AG04450 (cell line): ENCODE results near the gene CCDC102B. TPM values are rescaled to one million over a fixed set of nuclear protein-coding genes. Genes with fewer than 3 reads are reported as not detected.
"Not testable (repeated sequence)": the region's sequence is repeated elsewhere in the genome, so short reads cannot be mapped to it uniquely, and the experiment has no call there.

Source experiments
- CTCF ChIA-PET: fragments of 300-600, 350-600 bp; formaldehyde crosslinking; extraction: SDS; loops from one replicate; lab custom pipeline; 2022; ENCODE audit warnings: antibody characterized with exemption, inconsistent platforms; lab: Charles Lee
- POLR2A ChIA-PET: fragments of 350-600 bp; formaldehyde crosslinking; extraction: SDS; loops from one replicate; lab custom pipeline; 2021; ENCODE audit warnings: antibody characterized with exemption, inconsistent platforms; lab: Yijun Ruan, JAX
- DNase-seq: peaks from one replicate; pipeline ENCODE4 v3.0.0-alpha.2; 2011; ENCODE audit warnings: low read depth, low spot score
- H3K27ac ChIP-seq: one replicate; pipeline ENCODE4 v1.5.1; 2012; ENCODE audit warnings: low read depth, low read length, control low read depth
- H3K27me3 ChIP-seq: one replicate; pipeline ENCODE4 v1.6.0; 2012; ENCODE audit warnings: low read length; ENCODE audit not compliant: control insufficient read depth, insufficient read depth
- H3K4me3 ChIP-seq: 2 replicates; pipeline ENCODE4 v1.5.1; 2011; ENCODE audit warnings: mild to moderate bottlenecking, low read depth, low read length, control low read depth
- H3K9me3 ChIP-seq: 2 replicates; pipeline ENCODE4 v1.5.1; 2012; ENCODE audit warnings: low read length; ENCODE audit not compliant: control insufficient read depth, insufficient read depth
- polyA plus RNA-seq: library from polyadenylated mRNA; depleted of rRNA; stranded (reverse); fragments of >200 nt; gene quantifications from 2 replicates; pipeline ENCODE4 v1.2.3, GENCODE V29; 2011
- TF ChIP-seq, protein P1 (sequence below): IDR thresholded peaks from 2 replicates; pipeline ENCODE4 v1.5.1; 2011; ENCODE audit warnings: low read depth, low read length, control low read depth, inconsistent platforms

CCDC102B gene
- polyA plus RNA-seq, 1 experiment, result 4.0 TPM

DNA sequence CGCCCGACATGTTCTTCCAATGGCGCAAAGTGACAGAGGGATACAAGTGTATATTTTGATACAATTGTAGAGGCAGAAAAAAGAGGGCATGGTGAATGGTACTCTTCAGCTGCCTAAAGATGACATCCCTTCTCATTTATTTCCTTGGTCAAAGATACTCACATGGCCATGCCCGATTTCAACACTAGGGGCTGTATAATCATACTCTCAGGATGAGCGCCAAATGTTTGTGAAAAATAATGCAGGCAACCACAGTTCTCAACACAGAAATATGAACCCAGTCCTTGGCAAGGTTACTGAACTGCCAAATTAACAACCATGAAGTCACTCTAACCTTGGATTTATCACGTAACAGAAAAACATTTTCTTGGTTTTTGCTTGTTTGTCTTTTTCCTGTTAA lies 204.4 kb downstream of the CCDC102B start:
- TF ChIP-seq, protein P1, sequence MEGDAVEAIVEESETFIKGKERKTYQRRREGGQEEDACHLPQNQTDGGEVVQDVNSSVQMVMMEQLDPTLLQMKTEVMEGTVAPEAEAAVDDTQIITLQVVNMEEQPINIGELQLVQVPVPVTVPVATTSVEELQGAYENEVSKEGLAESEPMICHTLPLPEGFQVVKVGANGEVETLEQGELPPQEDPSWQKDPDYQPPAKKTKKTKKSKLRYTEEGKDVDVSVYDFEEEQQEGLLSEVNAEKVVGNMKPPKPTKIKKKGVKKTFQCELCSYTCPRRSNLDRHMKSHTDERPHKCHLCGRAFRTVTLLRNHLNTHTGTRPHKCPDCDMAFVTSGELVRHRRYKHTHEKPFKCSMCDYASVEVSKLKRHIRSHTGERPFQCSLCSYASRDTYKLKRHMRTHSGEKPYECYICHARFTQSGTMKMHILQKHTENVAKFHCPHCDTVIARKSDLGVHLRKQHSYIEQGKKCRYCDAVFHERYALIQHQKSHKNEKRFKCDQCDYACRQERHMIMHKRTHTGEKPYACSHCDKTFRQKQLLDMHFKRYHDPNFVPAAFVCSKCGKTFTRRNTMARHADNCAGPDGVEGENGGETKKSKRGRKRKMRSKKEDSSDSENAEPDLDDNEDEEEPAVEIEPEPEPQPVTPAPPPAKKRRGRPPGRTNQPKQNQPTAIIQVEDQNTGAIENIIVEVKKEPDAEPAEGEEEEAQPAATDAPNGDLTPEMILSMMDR, result peak; percentile 31
- H3K27me3 ChIP-seq, result no peaks in the 10 kb centered on the region
- no peaks in the 10 kb centered on the region for H3K9me3 ChIP-seq
- no peak overlapping the region for H3K27ac ChIP-seq
- ChIA-PET POLR2A (no interaction called here), CTCF (no interaction called here)
- H3K4me3 ChIP-seq, result no peak overlapping the region
- no peak for DNase-seq

DNA sequence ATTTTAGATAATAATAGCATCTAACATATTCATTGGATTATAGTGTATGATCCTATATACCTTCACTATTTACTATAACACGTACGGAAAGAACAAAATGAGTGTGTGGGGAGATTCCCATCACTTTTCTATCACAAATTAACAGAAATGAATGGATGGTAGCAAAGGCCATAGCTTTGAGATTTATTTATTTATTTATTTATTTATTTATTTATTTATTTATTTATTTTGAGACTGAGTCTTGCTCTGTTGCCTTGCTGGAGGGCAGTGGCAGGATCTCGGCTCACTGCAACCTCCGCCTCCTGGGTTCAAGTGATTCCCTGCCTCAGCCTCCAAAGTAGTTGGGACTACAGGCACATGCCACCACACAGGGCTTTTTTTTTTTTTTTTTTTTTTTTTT lies 208.3 kb downstream of the CCDC102B start:
- DNase-seq, H3K27me3 ChIP-seq, POLR2A ChIA-PET, H3K27ac ChIP-seq, H3K9me3 ChIP-seq, H3K4me3 ChIP-seq: not testable (repeated sequence)
- CTCF ChIA-PET, result interaction anchor here (0.6 to 0.7 kb wide), 2 partner anchors 42 to 1448 kb away, joined by 3 read pairs; no protein-coding TSS in a partner anchor

DNA sequence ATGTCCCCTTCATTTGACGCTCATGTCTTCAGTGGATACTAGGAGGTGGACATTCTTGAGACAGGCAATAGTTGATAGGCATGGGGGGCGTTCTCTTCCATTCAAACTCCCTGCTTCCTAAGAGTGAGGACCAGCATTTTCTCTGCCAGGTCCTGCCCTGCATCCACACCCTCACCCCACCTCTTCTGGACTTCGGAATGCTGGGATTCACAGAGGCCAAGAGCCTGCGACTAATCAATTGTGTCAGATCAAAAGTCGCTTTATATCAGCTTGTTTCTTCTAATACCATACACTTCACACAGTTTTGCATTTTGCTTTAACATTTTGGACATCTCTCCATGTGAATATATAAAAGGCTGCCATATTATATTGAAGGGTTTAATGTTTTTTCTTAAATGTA lies 210.7 kb downstream of the CCDC102B start:
- no peak overlapping the region for H3K4me3 ChIP-seq
- H3K27me3 ChIP-seq, result no peaks in the 10 kb centered on the region
- H3K9me3 ChIP-seq, result no peaks in the 10 kb centered on the region
- H3K27ac ChIP-seq, result no peak overlapping the region
- POLR2A ChIA-PET, result no interaction called here
- TF ChIP-seq, protein P1, result no peak
- CTCF ChIA-PET, result no interaction called here
- DNase-seq, result no peak

DNA sequence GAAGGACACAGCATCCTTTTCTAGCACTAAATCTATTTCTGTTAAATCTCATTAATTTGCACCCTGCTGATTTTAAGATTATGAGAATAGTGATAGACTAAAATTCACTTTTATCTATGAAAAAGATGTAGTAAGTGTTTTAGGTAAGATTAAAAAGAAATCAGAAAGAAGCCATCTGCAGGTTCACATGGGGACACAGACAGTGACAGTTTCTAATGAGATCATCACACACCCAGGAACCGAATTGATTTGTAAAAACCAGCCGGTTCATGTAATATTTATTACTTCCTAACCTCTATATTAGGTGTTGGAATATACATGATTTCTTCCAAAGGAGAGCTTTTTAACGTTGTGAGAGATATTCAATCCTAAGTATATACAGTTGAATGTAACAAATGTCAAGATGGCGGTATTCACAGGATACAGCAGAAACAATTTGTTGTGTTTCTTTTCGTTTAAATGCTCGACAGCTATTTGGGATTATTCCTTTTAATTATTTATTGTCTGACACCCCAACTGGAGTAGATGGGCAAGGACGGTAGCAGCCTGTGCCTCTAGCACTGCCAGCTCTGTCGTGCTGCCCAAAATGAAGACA lies 223.4 kb downstream of the CCDC102B start:
- no peaks in the 10 kb centered on the region for H3K9me3 ChIP-seq
- POLR2A ChIA-PET, result no interaction called here
- H3K27me3 ChIP-seq, result no peaks in the 10 kb centered on the region
- DNase-seq, result no peak
- H3K4me3 ChIP-seq, result no peak overlapping the region
- H3K27ac ChIP-seq, result no peak overlapping the region
- CTCF ChIA-PET, result no interaction called here
- TF ChIP-seq, protein P1, result no peak

DNA sequence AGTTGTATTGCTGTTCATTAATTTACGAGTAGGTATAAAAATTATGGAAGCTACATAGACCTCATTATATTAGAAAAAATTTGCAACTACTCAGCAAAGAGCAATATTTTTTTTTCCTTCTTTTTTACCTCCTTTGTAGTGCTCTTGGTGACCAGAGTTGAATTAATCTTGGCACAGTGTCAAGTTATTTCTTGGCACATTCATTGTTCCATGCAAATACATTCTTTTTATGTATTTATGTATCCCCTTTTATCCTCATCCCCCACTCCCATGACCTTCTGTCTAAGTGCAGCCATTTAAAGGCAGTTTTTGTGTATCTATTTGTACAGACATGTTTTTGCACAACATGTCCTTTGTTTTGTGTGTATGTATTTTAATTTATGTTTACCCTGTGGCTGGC lies 224.5 kb downstream of the CCDC102B start:
- H3K4me3 ChIP-seq, result no peak overlapping the region
- CTCF ChIA-PET, result no interaction called here
- POLR2A ChIA-PET, result no interaction called here
- no peaks in the 10 kb centered on the region for H3K9me3 ChIP-seq
- TF ChIP-seq, protein P1, result no peak
- H3K27ac ChIP-seq, result no peak overlapping the region
- H3K27me3 ChIP-seq, result no peaks in the 10 kb centered on the region
- DNase-seq, result no peak
